Measurements from ENCODE around the gene PPP1R14C.

GRCh38 chr6:150229436-150230163, 86.8 kb downstream of the PPP1R14C start:
- TF ChIP-seq CTCF (conservative IDR thresholded peaks at IDR 0.05 in 1 of 2, IDR thresholded peaks at IDR 0.05 in 1 of 2; ENCODE audit: low read depth in 1 of 2, low read length in 2 of 2) (no peak), EZH2 (IDR thresholded peaks at IDR 0.05; ENCODE audit: low read length, missing control alignments) (no peak)

All from fibroblast of lung (primary cell).